GM10248 (cell line): ENCODE measurements around the gene CACNA1C.

Source experiments
- CTCF ChIA-PET: fragments of 300-600 bp; sonication (Branson Sonifier 250); formaldehyde crosslinking; extraction: SDS; loops from one replicate; lab custom pipeline; 2021; ENCODE audit warnings: antibody characterized with exemption; lab: Yijun Ruan, JAX
- POLR2A ChIA-PET: fragments of 350-650 bp; sonication (Branson Sonifier 250); formaldehyde crosslinking; extraction: SDS; loops from one replicate; lab custom pipeline; 2020; ENCODE audit warnings: antibody characterized with exemption; lab: Yijun Ruan, JAX
- DNase-seq: peaks from one replicate; pipeline ENCODE4 v3.0.0; 2012; ENCODE audit errors: extremely low spot score
- TF ChIP-seq, protein P1 (sequence below): IDR thresholded peaks from 2 replicates; pipeline ENCODE4 v1.5.1; 2012; ENCODE audit warnings: mild to moderate bottlenecking, low read depth; ENCODE audit errors: extremely low read depth, missing control alignments, control extremely low read depth

CACNA1C gene

DNA sequence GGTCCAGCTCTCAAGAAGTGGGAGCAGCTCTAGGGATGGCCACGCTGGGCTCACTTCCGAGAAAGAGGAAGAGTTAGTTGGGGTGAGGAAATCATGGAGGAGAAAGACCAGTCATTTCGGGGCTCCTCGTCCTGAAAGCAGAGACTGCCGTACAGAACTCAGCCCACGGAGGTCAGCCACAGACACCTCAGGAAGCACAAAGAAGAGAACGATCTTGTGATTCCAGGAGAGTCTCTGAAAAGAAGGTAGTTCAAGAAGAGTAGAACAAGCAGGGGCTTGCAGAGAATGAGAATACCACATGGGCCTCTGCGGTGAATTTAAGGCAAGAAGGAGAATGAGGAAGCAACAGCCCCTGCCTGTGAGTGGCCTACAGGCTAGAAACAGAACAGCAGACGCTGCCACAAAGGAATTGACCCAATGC, 311.9 kb downstream of the CACNA1C start:
- CTCF ChIA-PET: interaction anchor here (1.1 kb wide), 1 partner anchor 31 kb away, joined by 3 read pairs; no protein-coding TSS in a partner anchor
- DNase-seq: no peak
- TF ChIP-seq, protein P1, sequence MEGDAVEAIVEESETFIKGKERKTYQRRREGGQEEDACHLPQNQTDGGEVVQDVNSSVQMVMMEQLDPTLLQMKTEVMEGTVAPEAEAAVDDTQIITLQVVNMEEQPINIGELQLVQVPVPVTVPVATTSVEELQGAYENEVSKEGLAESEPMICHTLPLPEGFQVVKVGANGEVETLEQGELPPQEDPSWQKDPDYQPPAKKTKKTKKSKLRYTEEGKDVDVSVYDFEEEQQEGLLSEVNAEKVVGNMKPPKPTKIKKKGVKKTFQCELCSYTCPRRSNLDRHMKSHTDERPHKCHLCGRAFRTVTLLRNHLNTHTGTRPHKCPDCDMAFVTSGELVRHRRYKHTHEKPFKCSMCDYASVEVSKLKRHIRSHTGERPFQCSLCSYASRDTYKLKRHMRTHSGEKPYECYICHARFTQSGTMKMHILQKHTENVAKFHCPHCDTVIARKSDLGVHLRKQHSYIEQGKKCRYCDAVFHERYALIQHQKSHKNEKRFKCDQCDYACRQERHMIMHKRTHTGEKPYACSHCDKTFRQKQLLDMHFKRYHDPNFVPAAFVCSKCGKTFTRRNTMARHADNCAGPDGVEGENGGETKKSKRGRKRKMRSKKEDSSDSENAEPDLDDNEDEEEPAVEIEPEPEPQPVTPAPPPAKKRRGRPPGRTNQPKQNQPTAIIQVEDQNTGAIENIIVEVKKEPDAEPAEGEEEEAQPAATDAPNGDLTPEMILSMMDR: no peak
- POLR2A ChIA-PET: no interaction called here

DNA sequence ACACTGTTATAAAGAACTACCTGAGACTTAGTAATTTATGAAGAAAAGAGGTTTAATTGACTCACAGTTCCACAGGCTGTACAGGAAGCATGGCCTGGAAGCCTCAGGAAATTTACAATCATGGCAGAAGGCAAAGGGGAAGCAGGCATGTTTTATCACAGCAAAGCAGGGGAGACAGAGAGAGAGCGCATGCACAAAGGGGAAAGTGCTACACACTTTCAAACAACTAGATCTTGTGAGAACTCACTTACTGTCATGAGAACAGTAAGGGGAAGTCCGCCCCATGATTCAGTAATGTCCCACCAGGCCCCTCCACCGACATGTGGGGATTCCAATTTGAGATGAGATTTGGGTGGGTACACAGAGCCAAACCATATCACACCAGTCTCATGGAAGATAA, 313.9 kb downstream of the CACNA1C start:
- CTCF ChIA-PET: no interaction called here

DNA sequence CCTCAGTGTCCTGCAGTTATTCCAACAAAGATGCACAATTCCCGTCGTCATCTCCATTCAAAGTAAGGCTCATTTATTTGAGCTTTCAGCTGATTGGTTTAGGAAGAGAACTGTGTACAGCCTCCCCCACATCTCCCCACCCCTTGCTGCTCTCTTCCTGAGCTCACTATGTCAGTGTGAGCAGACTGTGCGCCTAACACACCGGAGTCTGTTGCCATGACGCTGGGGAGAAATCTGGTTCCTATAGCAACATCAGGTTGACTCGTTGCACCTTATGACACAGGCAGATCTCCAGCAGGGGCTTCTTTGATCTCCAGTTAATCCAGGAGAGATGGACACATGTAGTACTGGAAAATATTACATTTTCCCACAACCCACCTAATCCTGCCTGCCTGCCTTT, 319.4 kb downstream of the CACNA1C start:
- DNase-seq: no peak
- ChIA-PET POLR2A (no interaction called here), CTCF (no interaction called here)
- TF ChIP-seq, protein P1: no peak

More for the DNA sequence above, 313.9 kb downstream of the CACNA1C start:
- TF ChIP-seq, protein P1: no peak
- DNase-seq: no peak
- POLR2A ChIA-PET: no interaction called here

DNA sequence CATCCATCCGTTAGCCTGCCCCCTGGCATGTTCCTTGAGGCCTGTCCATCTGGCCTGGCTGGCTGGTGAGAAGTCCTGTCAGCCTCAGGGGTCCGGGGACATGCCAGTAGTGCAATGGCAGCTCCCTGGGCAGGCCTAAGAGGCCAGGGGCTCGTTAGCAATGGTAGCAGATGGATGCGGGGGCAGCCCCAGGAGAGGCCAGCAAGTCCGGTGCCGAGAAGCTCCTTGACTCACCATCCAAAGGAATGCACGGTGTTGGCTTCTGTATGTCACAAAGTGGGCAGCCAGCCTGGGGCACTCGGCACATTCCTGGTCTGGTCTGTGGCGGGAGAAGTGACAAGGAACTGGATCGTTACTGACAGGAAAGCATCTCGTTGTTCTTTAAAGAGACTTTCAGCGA, 319.9 kb downstream of the CACNA1C start:
- DNase-seq: no peak
- TF ChIP-seq, protein P1: no peak
- ChIA-PET CTCF (no interaction called here), POLR2A (no interaction called here)

DNA sequence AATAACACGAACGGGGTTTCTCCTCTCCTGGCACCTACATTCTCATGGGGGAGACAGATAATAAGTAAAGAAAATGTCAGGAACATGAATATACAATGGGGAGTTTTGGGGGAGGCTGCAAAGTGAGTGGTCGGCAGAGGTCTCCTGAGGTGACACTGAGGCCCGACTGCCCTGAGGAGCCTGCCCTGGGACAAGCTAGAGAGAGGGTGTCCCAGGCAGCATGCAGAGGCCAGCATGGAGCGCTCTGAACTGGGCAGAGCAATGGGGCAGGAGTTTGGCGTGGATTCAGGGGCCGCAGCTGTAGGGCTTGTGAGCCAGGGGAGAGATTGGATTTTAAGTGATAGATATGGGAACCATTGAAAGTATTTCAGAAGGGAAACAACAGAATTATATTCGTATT, 320.5 kb downstream of the CACNA1C start:
- ChIA-PET CTCF (interaction anchor here (1.1 kb wide), 1 partner anchor 13 kb away, joined by 3 read pairs; no protein-coding TSS in a partner anchor), POLR2A (no interaction called here)
- DNase-seq: no peak
- TF ChIP-seq, protein P1: no peak

DNA sequence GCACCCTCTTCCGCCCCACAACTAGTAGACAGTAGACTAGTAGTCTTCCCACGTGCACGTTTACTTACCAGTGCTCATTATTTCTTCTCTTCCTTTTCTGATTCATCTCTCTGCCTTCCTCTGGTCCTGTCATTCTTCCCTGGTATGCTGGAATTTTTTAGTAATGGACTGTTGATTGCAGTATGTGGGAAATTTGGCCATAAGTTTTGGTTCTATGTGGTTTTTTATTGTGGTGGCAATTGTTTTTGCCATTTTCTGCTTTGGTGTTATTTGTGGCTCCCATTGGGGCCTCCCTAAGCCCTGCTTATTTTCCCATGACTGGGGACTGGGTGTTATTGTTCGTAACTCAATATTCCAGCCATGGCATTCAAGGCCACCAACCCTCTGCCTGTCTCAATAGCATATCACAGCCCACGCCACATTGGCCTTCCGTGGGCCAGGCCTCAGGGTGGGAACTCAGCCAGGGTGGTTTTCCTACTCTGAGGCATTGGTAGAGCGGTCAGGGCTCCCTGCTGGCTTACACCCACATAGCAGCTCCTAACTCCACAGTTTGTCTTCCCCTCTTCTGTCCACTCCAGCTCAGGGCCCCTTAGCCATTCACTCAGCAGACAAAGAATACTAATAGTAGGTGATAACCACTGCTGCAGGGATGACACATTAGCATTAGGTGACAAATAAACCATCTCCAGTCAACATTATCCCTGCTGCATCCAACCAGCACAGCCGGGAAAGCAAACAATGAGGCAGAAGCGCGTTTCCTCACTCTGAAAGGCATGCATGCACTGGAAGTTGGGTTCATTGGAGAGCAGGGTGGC, 321.5 kb downstream of the CACNA1C start:
- CTCF ChIA-PET: interaction anchor here (1.1 to 1.4 kb wide), 2 partner anchors 12 to 14 kb away, joined by 3 to 4 read pairs; no protein-coding TSS in a partner anchor
- TF ChIP-seq, protein P1: no peak
- POLR2A ChIA-PET: no interaction called here
- no peak for DNase-seq
